Neuronal stem cell (in vitro differentiated cells): ENCODE measurements around the gene SESN2. TPM values are rescaled to one million over a fixed set of nuclear protein-coding genes. Genes with fewer than 3 reads are reported as not detected.

ENCODE experiments used
- DNase-seq: peaks from one replicate; pipeline ENCODE4 v3.0.0-alpha.2; 2013; ENCODE audit warnings: low spot score
- H2AFZ ChIP-seq: one replicate; pipeline ENCODE4 v1.6.1; 2013; ENCODE audit warnings: mild to moderate bottlenecking, low read length, inconsistent platforms
- H2AK5ac ChIP-seq: 2 replicates; pipeline ENCODE4 v1.6.1; 2013; ENCODE audit warnings: low read depth, mild to moderate bottlenecking, inconsistent platforms, low read length, moderate library complexity, mixed read lengths
- H2BK120ac ChIP-seq: 2 replicates; pipeline ENCODE4 v1.6.1; 2013; ENCODE audit warnings: low read depth, mild to moderate bottlenecking, inconsistent platforms, low read length, moderate library complexity, mixed read lengths
- H2BK12ac ChIP-seq: one replicate; pipeline ENCODE4 v1.6.1; 2013; ENCODE audit warnings: low read length, inconsistent platforms
- H2BK15ac ChIP-seq: 2 replicates; pipeline ENCODE4 v1.6.1; 2013; ENCODE audit warnings: mild to moderate bottlenecking, low read length, inconsistent platforms, mixed read lengths
- H2BK5ac ChIP-seq: one replicate; pipeline ENCODE4 v1.6.1; 2013; ENCODE audit warnings: inconsistent platforms, mild to moderate bottlenecking, low read length, moderate library complexity
- H3K14ac ChIP-seq: one replicate; pipeline ENCODE4 v1.6.1; 2013; ENCODE audit warnings: low read length, inconsistent platforms
- H3K18ac ChIP-seq: 2 replicates; pipeline ENCODE4 v1.6.1; 2013; ENCODE audit warnings: low read length, inconsistent platforms
- H3K23ac ChIP-seq: 2 replicates; pipeline ENCODE4 v1.6.1; 2013; ENCODE audit warnings: low read depth, mild to moderate bottlenecking, mixed read lengths, low read length, inconsistent platforms; ENCODE audit not compliant: poor library complexity
- H3K27ac ChIP-seq: replicated peaks from 3 replicates; pipeline ENCODE4 v1.5.1; 2013; ENCODE audit warnings: low read length, inconsistent platforms
- H3K27me3 ChIP-seq, 3 experiments: 2 replicates each; pipeline ENCODE4 v1.6.1; 2013; ENCODE audit warnings: low read length in 3 of 3, mild to moderate bottlenecking in 2 of 3, inconsistent platforms in 1 of 3, low read depth in 1 of 3, mixed read lengths in 1 of 3, moderate library complexity in 1 of 3; ENCODE audit not compliant: control insufficient read depth in 3 of 3, insufficient read depth in 3 of 3
- H3K36me3 ChIP-seq, 2 donors: replicated peaks in 1 of 2; 2 replicates each; pipeline ENCODE4 v1.6.1; 2013; ENCODE audit warnings: low read length in 2 of 2; ENCODE audit not compliant: control insufficient read depth in 2 of 2, insufficient read depth in 2 of 2
- H3K4ac ChIP-seq: 2 replicates; pipeline ENCODE4 v1.6.1; 2013; ENCODE audit warnings: inconsistent platforms, mild to moderate bottlenecking, low read length, moderate library complexity
- H3K4me1 ChIP-seq, 2 donors: 1 replicate in 1 of 2; 2 replicates in 1 of 2; pipeline ENCODE4 v1.6.1; 2013; ENCODE audit warnings: low read length in 2 of 2, low read depth in 1 of 2; ENCODE audit not compliant: control insufficient read depth in 2 of 2, insufficient read depth in 1 of 2
- H3K4me2 ChIP-seq: one replicate; pipeline ENCODE4 v1.6.1; 2013; ENCODE audit warnings: mild to moderate bottlenecking, low read length, inconsistent platforms; ENCODE audit not compliant: insufficient read depth, poor library complexity, severe bottlenecking
- H3K4me3 ChIP-seq, 2 donors: 2 replicates each; pipeline ENCODE4 v1.5.1; 2013; ENCODE audit warnings: low read length in 2 of 2, mild to moderate bottlenecking in 2 of 2, inconsistent platforms in 1 of 2, moderate library complexity in 1 of 2
- H3K79me1 ChIP-seq: one replicate; pipeline ENCODE4 v1.6.1; 2013; ENCODE audit warnings: low read depth, mild to moderate bottlenecking, inconsistent platforms, low read length, moderate library complexity
- H3K9ac ChIP-seq: one replicate; pipeline ENCODE4 v1.6.1; 2013; ENCODE audit warnings: mild to moderate bottlenecking, low read depth, low read length, inconsistent platforms; ENCODE audit not compliant: poor library complexity
- H3K9me3 ChIP-seq, 2 donors: replicated peaks in 1 of 2; 2 replicates each; pipeline versions ENCODE3 to v1.6.1; 2013; ENCODE audit warnings: low read length in 2 of 2, mild to moderate bottlenecking in 2 of 2, inconsistent platforms in 1 of 2, low read depth in 1 of 2, mixed read lengths in 1 of 2, moderate library complexity in 1 of 2; ENCODE audit not compliant: control insufficient read depth in 2 of 2, insufficient read depth in 1 of 2
- H4K8ac ChIP-seq: one replicate; pipeline ENCODE4 v1.6.1; 2013; ENCODE audit warnings: low read depth, mild to moderate bottlenecking, inconsistent platforms, low read length, moderate library complexity
- H4K91ac ChIP-seq: one replicate; pipeline ENCODE4 v1.6.1; 2013; ENCODE audit warnings: low read length, low read depth, mild to moderate bottlenecking, inconsistent platforms; ENCODE audit not compliant: poor library complexity
- WGBS, 2 donors: extraction: QIAGEN DNeasy Blood & Tissue Kit; methylation state at CpG; one replicate each; pipeline ENCODE4 v1.1.7; 2013; ENCODE audit warnings: missing lambda C conversion rate in 2 of 2, mixed read lengths in 1 of 2; ENCODE audit not compliant: insufficient read length in 2 of 2, insufficient replicate concordance in 1 of 2; ENCODE audit errors: extremely low coverage in 2 of 2; 5-methylcytosine and 5-hydroxymethylcytosine counted together
- polyA plus RNA-seq, 2 experiments: library from polyadenylated mRNA; stranded (reverse); fragments of 200-250 nt; gene quantifications; one replicate each; pipeline ENCODE4 v1.2.3, GENCODE V29; 2013

Gene SESN2
- 15.8 TPM for polyA plus RNA-seq (2013, experiment 1 of 2)
- polyA plus RNA-seq (2013, experiment 2 of 2): 15.7 TPM

GRCh38 chr1:28259252-28259933, at the start of gene SESN2:
SESN2 (plus strand) TSS chr1:28259518; CDS start chr1:28259848, 330 bp downstream.
- H3K14ac ChIP-seq: peak within 1 kb of the TSS; percentile 51
- no CpG with 5 or more reads among the region's 76 CpGs for WGBS, 2 donors
- peak; percentile 98 for DNase-seq
- no peak within 1 kb of the TSS for H2BK12ac ChIP-seq
- H2BK5ac ChIP-seq: peak within 1 kb of the TSS; percentile 89
- peak within 1 kb of the TSS; percentile 94 for H2AFZ ChIP-seq
- peak within 1 kb of the TSS; percentile 90 for H3K27ac ChIP-seq
- H3K4ac ChIP-seq: no peak within 1 kb of the TSS
- H3K4me1 ChIP-seq: peaks cover 9 to 10% of the 10 kb centered on the region in 2 donors
- peak within 1 kb of the TSS; percentile 95 for H2BK15ac ChIP-seq
- H3K4me2 ChIP-seq: peak within 1 kb of the TSS; percentile 63
- H3K18ac ChIP-seq: peak within 1 kb of the TSS; percentile 98
- no peak within 1 kb of the TSS for H4K8ac ChIP-seq
- H3K9me3 ChIP-seq: no peaks in the 10 kb centered on the region
- peak within 1 kb of the TSS; percentile 97 for H3K23ac ChIP-seq
- peaks cover 0 to 5% (median 0%) of the 10 kb centered on the region in 3 experiments for H3K27me3 ChIP-seq
- H4K91ac ChIP-seq: no peak within 1 kb of the TSS
- H2BK120ac ChIP-seq: peak within 1 kb of the TSS; percentile 38
- peak within 1 kb of the TSS; percentile 95 for H3K9ac ChIP-seq
- H3K4me3 ChIP-seq: peak within 1 kb of the TSS; percentile 87 to 99
- no peaks in the 10 kb centered on the region for H3K79me1 ChIP-seq
- H3K36me3 ChIP-seq: no peaks in the 10 kb centered on the region
- H2AK5ac ChIP-seq: peak within 1 kb of the TSS; percentile 43

DNA sequence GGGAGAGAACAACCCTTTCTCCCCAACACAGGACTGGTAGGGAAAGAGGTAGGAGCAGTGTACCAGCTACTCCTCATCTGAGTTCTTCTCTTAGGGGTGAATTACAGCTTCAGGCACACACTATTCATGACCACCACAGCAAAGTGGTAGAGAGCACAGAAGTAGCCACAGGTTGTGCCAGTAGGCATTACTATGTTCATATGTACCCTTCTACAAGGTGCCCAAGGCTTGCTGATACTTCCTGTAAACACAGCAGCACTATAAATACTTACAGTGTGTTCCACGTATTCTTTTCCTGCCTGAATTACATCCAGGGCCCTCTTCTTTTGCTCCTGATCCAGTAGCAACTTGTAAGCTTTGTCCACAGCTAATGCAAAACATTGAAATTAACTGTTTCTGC, 49.6 kb upstream of the SESN2 start:
- Histone ChIP-seq H3K4me3 (no peak overlapping the region), H2AFZ (no peak overlapping the region), H3K36me3 (peaks cover 11 to 91% of the 10 kb centered on the region in 2 donors), H2BK15ac (no peak overlapping the region), H3K79me1 (no peaks in the 10 kb centered on the region), H3K4ac (no peak overlapping the region), H2AK5ac (no peak overlapping the region), H3K4me1 (no peaks in the 10 kb centered on the region), H2BK120ac (no peak overlapping the region), H2BK12ac (no peak overlapping the region), H3K23ac (no peak overlapping the region), H3K18ac (no peak overlapping the region), H3K4me2 (no peak overlapping the region), H4K91ac (no peak overlapping the region), H4K8ac (no peak overlapping the region), H3K27ac (no peak overlapping the region), H3K9me3 (no peaks in the 10 kb centered on the region), H3K9ac (no peak overlapping the region), H3K14ac (no peak overlapping the region), H3K27me3 (no peaks in the 10 kb centered on the region), H2BK5ac (no peak overlapping the region)
- DNase-seq: no peak
- WGBS, 2 donors: no CpG with 5 or more reads among the region's 1 CpG

DNA sequence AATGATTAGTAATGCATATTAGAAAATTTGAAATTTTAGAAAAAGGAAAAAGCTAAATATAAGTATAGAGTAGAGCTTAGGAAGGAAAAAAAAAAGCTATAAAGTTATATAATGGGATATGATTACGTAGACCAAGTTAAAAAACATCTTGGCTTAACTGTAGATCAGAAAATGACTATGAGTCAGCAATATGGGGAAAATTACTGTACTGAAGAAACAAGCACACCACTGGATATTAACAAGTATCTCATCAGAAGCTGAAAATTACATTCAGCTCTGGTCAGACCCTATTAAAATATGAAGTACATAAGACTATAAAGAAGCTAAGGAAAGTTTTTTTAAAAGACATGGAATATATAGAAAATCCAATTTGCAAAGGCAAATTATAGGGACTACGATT, 46.0 kb upstream of the SESN2 start:
- Histone ChIP-seq H3K9me3 (no peaks in the 10 kb centered on the region), H2AFZ (no peak overlapping the region), H3K4ac (no peak overlapping the region), H3K27ac (no peak overlapping the region), H3K23ac (no peak overlapping the region), H3K4me3 (no peak overlapping the region), H2BK120ac (no peak overlapping the region), H3K36me3 (peaks cover 11 to 77% of the 10 kb centered on the region in 2 donors), H4K8ac (no peak overlapping the region), H2BK5ac (no peak overlapping the region), H2BK15ac (no peak overlapping the region), H3K4me1 (no peaks in the 10 kb centered on the region), H3K18ac (no peak overlapping the region), H2BK12ac (no peak overlapping the region), H4K91ac (no peak overlapping the region), H3K14ac (no peak overlapping the region), H3K4me2 (no peak overlapping the region), H3K79me1 (no peaks in the 10 kb centered on the region), H3K27me3 (no peaks in the 10 kb centered on the region), H2AK5ac (no peak overlapping the region), H3K9ac (no peak overlapping the region)
- WGBS, 2 donors: no CpG with 5 or more reads among the region's 2 CpGs
- no peak for DNase-seq

GRCh38 chr1:28229089-28229488, 30.2 kb upstream of the SESN2 start:
- no peak overlapping the region for H3K4me2 ChIP-seq
- no peak overlapping the region for H3K14ac ChIP-seq
- H3K18ac ChIP-seq: no peak overlapping the region
- no peak overlapping the region for H2BK12ac ChIP-seq
- H3K23ac ChIP-seq: no peak overlapping the region
- no peak for DNase-seq
- H2AK5ac ChIP-seq: no peak overlapping the region
- no peak overlapping the region for H3K4ac ChIP-seq
- no peaks in the 10 kb centered on the region for H3K27me3 ChIP-seq
- H3K9ac ChIP-seq: no peak overlapping the region
- no peak overlapping the region for H2BK15ac ChIP-seq
- H3K9me3 ChIP-seq: no peaks in the 10 kb centered on the region
- H3K4me3 ChIP-seq: no peak overlapping the region
- H2BK5ac ChIP-seq: no peak overlapping the region
- no peak overlapping the region for H3K27ac ChIP-seq
- H3K4me1 ChIP-seq: no peaks in the 10 kb centered on the region
- no peak overlapping the region for H2AFZ ChIP-seq
- no peak overlapping the region for H4K8ac ChIP-seq
- no peak overlapping the region for H4K91ac ChIP-seq
- peaks cover 3 to 69% of the 10 kb centered on the region in 2 donors for H3K36me3 ChIP-seq
- H3K79me1 ChIP-seq: peaks cover 4% of the 10 kb centered on the region
- H2BK120ac ChIP-seq: no peak overlapping the region
